Fibroblast of lung (primary cell): ENCODE results near the gene BLID. TPM values are rescaled to one million over a fixed set of nuclear protein-coding genes. Genes with fewer than 3 reads are reported as not detected.

ENCODE experiments used
- DNase-seq, 2 donors: peaks; one replicate each; pipeline versions ENCODE4 v3.0.0 to v3.0.0-alpha.2; 2010; ENCODE audit warnings: low read depth in 2 of 2
- H2AFZ ChIP-seq: 2 replicates; pipeline ENCODE4 v1.5.1; 2012; ENCODE audit warnings: low read length, control low read depth, inconsistent platforms
- H3K27ac ChIP-seq: 2 replicates; pipeline ENCODE4 v1.5.1; 2011; ENCODE audit warnings: low read length, control low read depth; ENCODE audit not compliant: insufficient read depth
- H3K27me3 ChIP-seq: 2 replicates; pipeline ENCODE4 v1.5.1; 2011; ENCODE audit warnings: mild to moderate bottlenecking, low read length; ENCODE audit not compliant: control insufficient read depth, insufficient read depth
- H3K36me3 ChIP-seq: 2 replicates; pipeline ENCODE4 v1.5.1; 2011; ENCODE audit warnings: low read length; ENCODE audit not compliant: control insufficient read depth, insufficient read depth
- H3K4me1 ChIP-seq: 2 replicates; pipeline ENCODE4 v1.5.1; 2011; ENCODE audit warnings: low read length; ENCODE audit not compliant: control insufficient read depth, insufficient read depth; ENCODE audit errors: extremely low read depth
- H3K4me2 ChIP-seq: 2 replicates; pipeline ENCODE4 v1.5.1; 2011; ENCODE audit warnings: low read length, control low read depth; ENCODE audit not compliant: insufficient read depth; ENCODE audit errors: extremely low read depth
- H3K4me3 ChIP-seq, 4 experiments: fragments of 200-600 bp in 1 of 4; sonication (generic) in 1 of 4; replicated peaks in 1 of 4; 2 replicates each; pipeline ENCODE4 v1.5.1; 2011 to 2016; ENCODE audit warnings: low read length in 4 of 4, low read depth in 3 of 4, mild to moderate bottlenecking in 3 of 4, control low read depth in 2 of 4, inconsistent platforms in 1 of 4, mixed read lengths in 1 of 4; ENCODE audit not compliant: insufficient read depth in 1 of 4; ENCODE audit errors: control extremely low read depth in 1 of 4
- H3K79me2 ChIP-seq: 2 replicates; pipeline ENCODE4 v1.5.1; 2012; ENCODE audit warnings: mild to moderate bottlenecking, low read length, inconsistent platforms; ENCODE audit not compliant: control insufficient read depth, insufficient read depth
- H3K9ac ChIP-seq: 2 replicates; pipeline ENCODE4 v1.5.1; 2011; ENCODE audit warnings: mild to moderate bottlenecking, low read length, control low read depth; ENCODE audit not compliant: insufficient read depth
- H3K9me3 ChIP-seq: 2 replicates; pipeline ENCODE4 v1.5.1; 2012; ENCODE audit warnings: low read depth, low read length; ENCODE audit not compliant: control insufficient read depth, insufficient read depth
- H4K20me1 ChIP-seq: 2 replicates; pipeline ENCODE4 v1.5.1; 2011; ENCODE audit warnings: low read length; ENCODE audit not compliant: control insufficient read depth, insufficient read depth; ENCODE audit errors: extremely low read depth
- CTCF ChIP-seq, 2 donors: IDR thresholded peaks in 1 of 2; conservative IDR thresholded peaks in 1 of 2; 1 replicate in 1 of 2; 2 replicates in 1 of 2; pipeline ENCODE4 v1.5.1; 2011 to 2012; ENCODE audit warnings: low read length in 2 of 2, control low read depth in 1 of 2, inconsistent platforms in 1 of 2, low read depth in 1 of 2, mild to moderate bottlenecking in 1 of 2
- EZH2 ChIP-seq: IDR thresholded peaks from 2 replicates; pipeline ENCODE4 v1.5.1; 2012; ENCODE audit warnings: low read length, control low read depth, mild to moderate bottlenecking; ENCODE audit errors: missing control alignments
- polyA plus RNA-seq, 2 donors: library from polyadenylated mRNA; depleted of rRNA in 1 of 2; stranded (reverse) in 1 of 2; unstranded in 1 of 2; fragments of >200 nt; gene quantifications; 2 replicates each; pipeline ENCODE4 v1.2.1, GENCODE V29; 2011 to 2012; ENCODE audit warnings: missing spikeins in 1 of 2
- total RNA-seq: library from RNA; depleted of rRNA; stranded (reverse); fragments of >200 nt; gene quantifications from 2 replicates; pipeline ENCODE4 v1.2.1, GENCODE V29; 2014

BLID gene
- total and polyA plus RNA-seq, 2 donors (not counting 1 experiment from before 2014, with no cell fraction given): 0.32 to 7.9 TPM

GRCh38 chr11:122075016-122075415 lies 41.0 kb downstream of the BLID start:
- no peak overlapping the region for H3K27ac ChIP-seq
- no peak overlapping the region for H3K4me2 ChIP-seq
- H3K9ac ChIP-seq: no peak overlapping the region
- H3K36me3 ChIP-seq: no peaks in the 10 kb centered on the region
- H4K20me1 ChIP-seq: no peaks in the 10 kb centered on the region
- no peaks in the 10 kb centered on the region for H3K27me3 ChIP-seq
- H3K4me3 ChIP-seq: no peak overlapping the region
- no peak for TF ChIP-seq CTCF (conservative IDR thresholded peaks at IDR 0.05 in 1 of 2, IDR thresholded peaks at IDR 0.05 in 1 of 2; ENCODE audit: low read depth in 1 of 2, low read length in 2 of 2)
- no peak for TF ChIP-seq EZH2
- H3K79me2 ChIP-seq: no peaks in the 10 kb centered on the region
- no peaks in the 10 kb centered on the region for H3K9me3 ChIP-seq
- peaks cover 2% of the 10 kb centered on the region for H3K4me1 ChIP-seq
- H2AFZ ChIP-seq: no peak overlapping the region
- DNase-seq: no peak

- H3K36me3 ChIP-seq: no peaks in the 10 kb centered on the region
- H4K20me1 ChIP-seq: no peaks in the 10 kb centered on the region
- no peaks in the 10 kb centered on the region for H3K9me3 ChIP-seq
- H3K4me1 ChIP-seq: peaks cover 5% of the 10 kb centered on the region
- H3K9ac ChIP-seq: no peak overlapping the region
- no peak for DNase-seq
- no peak overlapping the region for H2AFZ ChIP-seq
- no peaks in the 10 kb centered on the region for H3K27me3 ChIP-seq
- TF ChIP-seq CTCF (conservative IDR thresholded peaks at IDR 0.05 in 1 of 2, IDR thresholded peaks at IDR 0.05 in 1 of 2; ENCODE audit: low read depth in 1 of 2, low read length in 2 of 2) (no peak), EZH2 (no peak)
- H3K4me2 ChIP-seq: no peak overlapping the region
- no peak overlapping the region for H3K27ac ChIP-seq
- H3K4me3 ChIP-seq: no peak overlapping the region
- no peaks in the 10 kb centered on the region for H3K79me2 ChIP-seq
Measured at GRCh38 chr11:122074022-122074421, 42.0 kb downstream of the BLID start.

GRCh38 chr11:122071709-122072202 lies 44.3 kb downstream of the BLID start:
- Histone ChIP-seq H3K79me2 (no peaks in the 10 kb centered on the region), H3K4me1 (peaks cover 7% of the 10 kb centered on the region), H3K4me3 (no peak overlapping the region), H3K9ac (no peak overlapping the region), H3K27ac (no peak overlapping the region), H2AFZ (no peak overlapping the region), H4K20me1 (no peaks in the 10 kb centered on the region), H3K9me3 (no peaks in the 10 kb centered on the region), H3K27me3 (no peaks in the 10 kb centered on the region), H3K36me3 (peaks cover 1% of the 10 kb centered on the region), H3K4me2 (no peak overlapping the region)
- peak in 1 of 2 donors; percentile 41 for DNase-seq
- TF ChIP-seq EZH2: no peak
- TF ChIP-seq CTCF (conservative IDR thresholded peaks at IDR 0.05 in 1 of 2, IDR thresholded peaks at IDR 0.05 in 1 of 2; ENCODE audit: low read depth in 1 of 2, low read length in 2 of 2): no peak
